ENCODE measurements around the gene IGF1R. TPM values are rescaled to one million over a fixed set of nuclear protein-coding genes. Genes with fewer than 3 reads are reported as not detected.

Gene IGF1R
- total and polyA plus RNA-seq, 2 of the 13 experiments (the other 11 are each of a cell fraction or from before 2014, with no cell fraction given) = 15.9 to 18.4 TPM

DNA sequence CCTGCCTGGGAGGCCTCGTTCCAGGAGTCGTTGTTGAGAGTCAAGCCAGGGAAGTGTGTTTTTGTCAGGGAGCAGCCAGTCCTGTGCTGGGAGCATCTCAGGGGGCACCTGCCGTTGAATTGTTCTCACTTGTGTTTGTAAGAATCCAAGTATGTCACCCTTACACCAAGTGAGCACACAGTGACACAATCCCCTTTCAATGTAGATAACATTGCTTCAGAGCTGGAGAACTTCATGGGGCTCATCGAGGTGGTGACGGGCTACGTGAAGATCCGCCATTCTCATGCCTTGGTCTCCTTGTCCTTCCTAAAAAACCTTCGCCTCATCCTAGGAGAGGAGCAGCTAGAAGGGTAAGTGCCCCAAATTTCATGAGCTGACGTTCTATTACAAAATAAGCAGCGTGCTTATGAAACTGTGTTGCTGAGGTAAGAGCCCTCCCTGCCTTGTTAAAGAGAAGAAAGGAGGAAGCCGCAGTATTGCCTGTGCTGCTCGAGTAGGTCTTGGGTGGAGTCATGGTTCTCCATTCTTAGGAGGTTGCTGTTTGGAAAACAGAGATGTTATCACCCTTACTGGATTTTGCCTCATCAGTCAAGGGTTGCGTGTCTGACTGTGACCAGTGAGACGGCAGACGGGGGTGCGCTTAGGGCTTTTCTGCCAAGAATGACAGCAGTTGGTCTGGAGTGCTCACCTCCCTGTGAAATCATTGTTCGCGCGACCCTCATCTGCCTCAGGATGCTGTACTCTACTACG, 251.1 kb downstream of the IGF1R start:
- Histone ChIP-seq H2AFZ (ENCODE audit: low read length) (no peak overlapping the region), H3K9ac (ENCODE audit: insufficient read depth, low read depth, low read length) (no peak overlapping the region), H3K27ac (ENCODE audit: extremely low read length, insufficient read depth, low read length) (no peak overlapping the region), H3K36me3 (replicated peaks in 1 of 2; ENCODE audit: control insufficient read depth in 1 of 2, insufficient read depth in 2 of 2, low read length in 2 of 2) (peaks cover 19 to 57% of the 10 kb centered on the region in 2 experiments), H3K4me3 (replicated peaks in 1 of 3; ENCODE audit: insufficient read depth in 1 of 3, low read depth in 2 of 3, low read length in 3 of 3) (no peak overlapping the region), H3K79me2 (ENCODE audit: insufficient read depth, low read length) (peaks cover 4% of the 10 kb centered on the region), H3K4me2 (ENCODE audit: low read depth, low read length) (no peak overlapping the region), H3K4me1 (ENCODE audit: insufficient read depth, low read length) (peaks cover 29% of the 10 kb centered on the region), H4K20me1 (ENCODE audit: insufficient read depth, low read length) (peaks cover 10% of the 10 kb centered on the region), H3K9me3 (ENCODE audit: low read length) (no peaks in the 10 kb centered on the region), H3K27me3 (ENCODE audit: control insufficient read depth in 1 of 2, insufficient read depth in 2 of 2, low read length in 2 of 2) (no peaks in the 10 kb centered on the region)
- intact Hi-C loops (cut with micrococcal nuclease; ENCODE audit: unreplicated experiment) = no loop called here
- no TSS peak for BruUV-seq (replicated peaks)
- no peak for ATAC-seq
- in situ Hi-C loops (cut with HindIII; ENCODE audit: extremely low pct_ligation_motif_present, low pct_unique_long_range_greater_than_20kb) = no loop called here
- ChIA-PET CTCF (ENCODE audit: low intra/inter-chr PET ratio, low total read pairs) (no interaction called here), POLR2A (no interaction called here)
- no peak for DNase-seq (ENCODE audit: low spot score)
- WGBS (ENCODE audit: low lambda C conversion rate) = 96% methylated on average over 20 of the region's 20 CpGs
- no peak for FAIRE-seq
- TF ChIP-seq ZXDC (CRISPR knock-in tag; IDR thresholded peaks at IDR 0.05) = no peak
- TF ChIP-seq SKI (IDR thresholded peaks at IDR 0.05; ENCODE audit: partially characterized antibody) = no peak
- TF ChIP-seq, protein P1, sequence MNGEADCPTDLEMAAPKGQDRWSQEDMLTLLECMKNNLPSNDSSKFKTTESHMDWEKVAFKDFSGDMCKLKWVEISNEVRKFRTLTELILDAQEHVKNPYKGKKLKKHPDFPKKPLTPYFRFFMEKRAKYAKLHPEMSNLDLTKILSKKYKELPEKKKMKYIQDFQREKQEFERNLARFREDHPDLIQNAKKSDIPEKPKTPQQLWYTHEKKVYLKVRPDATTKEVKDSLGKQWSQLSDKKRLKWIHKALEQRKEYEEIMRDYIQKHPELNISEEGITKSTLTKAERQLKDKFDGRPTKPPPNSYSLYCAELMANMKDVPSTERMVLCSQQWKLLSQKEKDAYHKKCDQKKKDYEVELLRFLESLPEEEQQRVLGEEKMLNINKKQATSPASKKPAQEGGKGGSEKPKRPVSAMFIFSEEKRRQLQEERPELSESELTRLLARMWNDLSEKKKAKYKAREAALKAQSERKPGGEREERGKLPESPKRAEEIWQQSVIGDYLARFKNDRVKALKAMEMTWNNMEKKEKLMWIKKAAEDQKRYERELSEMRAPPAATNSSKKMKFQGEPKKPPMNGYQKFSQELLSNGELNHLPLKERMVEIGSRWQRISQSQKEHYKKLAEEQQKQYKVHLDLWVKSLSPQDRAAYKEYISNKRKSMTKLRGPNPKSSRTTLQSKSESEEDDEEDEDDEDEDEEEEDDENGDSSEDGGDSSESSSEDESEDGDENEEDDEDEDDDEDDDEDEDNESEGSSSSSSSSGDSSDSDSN (CRISPR knock-in tag; IDR thresholded peaks at IDR 0.05) = no peak
- no peak for TF ChIP-seq PATZ1 (CRISPR knock-in tag; IDR thresholded peaks at IDR 0.05)
- no peak for TF ChIP-seq ZNF230 (CRISPR knock-in tag; IDR thresholded peaks at IDR 0.05)
- no peak for TF ChIP-seq ZNF318 (CRISPR knock-in tag; IDR thresholded peaks at IDR 0.05)
- TF ChIP-seq, protein P2, sequence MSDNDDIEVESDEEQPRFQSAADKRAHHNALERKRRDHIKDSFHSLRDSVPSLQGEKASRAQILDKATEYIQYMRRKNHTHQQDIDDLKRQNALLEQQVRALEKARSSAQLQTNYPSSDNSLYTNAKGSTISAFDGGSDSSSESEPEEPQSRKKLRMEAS (IDR thresholded peaks at IDR 0.05) = no peak
